Heart left ventricle (tissue), 13 donors: Measurements from ENCODE around the gene TMEM175.

Experiments
- POLR2A ChIP-seq, 2 donors: fragments of 450-650 bp; IDR thresholded peaks; one replicate each; pipeline ENCODE4 v1.6.1; 2017; ENCODE audit warnings: antibody characterized with exemption in 2 of 2, mild to moderate bottlenecking in 2 of 2, moderate library complexity in 2 of 2
- TF ChIP-seq, protein P1 (sequence below), 12 donors: fragments of 200-600 bp; sonication (generic) in 4 of 12; IDR thresholded peaks; one replicate each; pipeline versions ENCODE4 v1.5.0 to v1.8.0; 2018 to 2022; ENCODE audit warnings: antibody characterized with exemption in 12 of 12, mild to moderate bottlenecking in 5 of 12
- donor health status: ischemic (EF 13 %, LVEDD 7.1; RV severe dilation, severe dysfunction).
- donor health status: DM: no; HTN: yes; CAD: no.
- donor health status: DM: no; HTN: no; CAD: no.
- donor health status: ischemic (EF 25% LVEDD 6.9; RV normal size, moderate dysfunction).
- donor health status: ischemic (EF 25% LVEDD 5.7; RV mildly dilated, moderate dysfunction).
- donor health status: ischemic (EF 35%, LVEDD 5.7; RV mildly dilated, moderate dysfunction).
- donor health status: nonischemic (EF 11% LVEDD 7.7; RV severe dilation, severe dysfunction).
- donor health status: DM: yes; HTN: yes; CAD: no.
- donor health status: PGD.
- donor health status: ischemic (EF 29% LVEDD 5.4; RV normal size, mild dysfunction).
- donor health status: nonischemic (EF 23%, LVEDD 6.1; RV moderate dilation, normal function).

GRCh38 chr4:883377-884095, 48.7 kb upstream of the TMEM175 start:
- TF ChIP-seq, protein P1, sequence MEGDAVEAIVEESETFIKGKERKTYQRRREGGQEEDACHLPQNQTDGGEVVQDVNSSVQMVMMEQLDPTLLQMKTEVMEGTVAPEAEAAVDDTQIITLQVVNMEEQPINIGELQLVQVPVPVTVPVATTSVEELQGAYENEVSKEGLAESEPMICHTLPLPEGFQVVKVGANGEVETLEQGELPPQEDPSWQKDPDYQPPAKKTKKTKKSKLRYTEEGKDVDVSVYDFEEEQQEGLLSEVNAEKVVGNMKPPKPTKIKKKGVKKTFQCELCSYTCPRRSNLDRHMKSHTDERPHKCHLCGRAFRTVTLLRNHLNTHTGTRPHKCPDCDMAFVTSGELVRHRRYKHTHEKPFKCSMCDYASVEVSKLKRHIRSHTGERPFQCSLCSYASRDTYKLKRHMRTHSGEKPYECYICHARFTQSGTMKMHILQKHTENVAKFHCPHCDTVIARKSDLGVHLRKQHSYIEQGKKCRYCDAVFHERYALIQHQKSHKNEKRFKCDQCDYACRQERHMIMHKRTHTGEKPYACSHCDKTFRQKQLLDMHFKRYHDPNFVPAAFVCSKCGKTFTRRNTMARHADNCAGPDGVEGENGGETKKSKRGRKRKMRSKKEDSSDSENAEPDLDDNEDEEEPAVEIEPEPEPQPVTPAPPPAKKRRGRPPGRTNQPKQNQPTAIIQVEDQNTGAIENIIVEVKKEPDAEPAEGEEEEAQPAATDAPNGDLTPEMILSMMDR (IDR thresholded peaks at IDR 0.05), result no peak
- TF ChIP-seq POLR2A (IDR thresholded peaks at IDR 0.05), result no peak
